H9 (cell line): ENCODE measurements around the gene ATPAF2. TPM values are rescaled to one million over a fixed set of nuclear protein-coding genes. Genes with fewer than 3 reads are reported as not detected.

Experiments
- DNase-seq: peaks from one replicate; pipeline ENCODE4 v3.0.0-alpha.2; 2017
- H2AFZ ChIP-seq: one replicate; pipeline ENCODE4 v1.6.1; 2013; ENCODE audit warnings: mild to moderate bottlenecking, low read length, control low read depth, moderate library complexity
- H2AK5ac ChIP-seq: 2 replicates; pipeline ENCODE4 v1.6.1; 2013; ENCODE audit warnings: low read length, control low read depth, mixed read lengths; ENCODE audit not compliant: insufficient read length
- H2BK120ac ChIP-seq: one replicate; pipeline ENCODE4 v1.6.1; 2013; ENCODE audit warnings: low read depth, mild to moderate bottlenecking, low read length, control low read depth, inconsistent platforms; ENCODE audit not compliant: poor library complexity, severe bottlenecking
- H2BK12ac ChIP-seq: 2 replicates; pipeline ENCODE4 v1.6.1; 2013; ENCODE audit warnings: low read length, control low read depth, mixed read lengths, low read depth; ENCODE audit not compliant: insufficient read length
- H2BK15ac ChIP-seq: 2 replicates; pipeline ENCODE4 v1.6.1; 2013; ENCODE audit warnings: low read depth, low read length, control low read depth
- H2BK20ac ChIP-seq: one replicate; pipeline ENCODE4 v1.6.1; 2013; ENCODE audit warnings: low read depth, mild to moderate bottlenecking, low read length, control low read depth, inconsistent platforms; ENCODE audit not compliant: poor library complexity, severe bottlenecking
- H2BK5ac ChIP-seq: 2 replicates; pipeline ENCODE4 v1.6.1; 2013; ENCODE audit warnings: low read length, control low read depth, mixed read lengths; ENCODE audit not compliant: insufficient read length
- H3K14ac ChIP-seq: 2 replicates; pipeline ENCODE4 v1.6.1; 2013; ENCODE audit warnings: low read length, control low read depth; ENCODE audit not compliant: insufficient read depth
- H3K18ac ChIP-seq: 2 replicates; pipeline ENCODE4 v1.6.1; 2013; ENCODE audit warnings: low read depth, mild to moderate bottlenecking, mixed read lengths, low read length, control low read depth; ENCODE audit not compliant: insufficient read length
- H3K23ac ChIP-seq: 2 replicates; pipeline ENCODE4 v1.6.1; 2013; ENCODE audit warnings: low read length, control low read depth, mixed read lengths, low read depth; ENCODE audit not compliant: insufficient read length
- H3K23me2 ChIP-seq: 2 replicates; pipeline ENCODE4 v1.6.1; 2013; ENCODE audit warnings: low read depth, mild to moderate bottlenecking, mixed read lengths, low read length, control low read depth; ENCODE audit not compliant: insufficient read length, poor library complexity, severe bottlenecking
- H3K27ac ChIP-seq: 2 replicates; pipeline ENCODE4 v1.5.1; 2013; ENCODE audit warnings: low read length, control low read depth, mixed read lengths, low read depth; ENCODE audit not compliant: insufficient read length
- H3K27me3 ChIP-seq: 2 replicates; pipeline ENCODE4 v1.6.1; 2013; ENCODE audit warnings: low read length, control low read depth, inconsistent platforms; ENCODE audit not compliant: insufficient read depth
- H3K4ac ChIP-seq: 2 replicates; pipeline ENCODE4 v1.6.1; 2013; ENCODE audit warnings: low read depth, mild to moderate bottlenecking, control low read depth, inconsistent platforms, low read length, moderate library complexity
- H3K4me1 ChIP-seq: 2 replicates; pipeline ENCODE4 v1.6.1; 2013; ENCODE audit warnings: low read length, control low read depth, inconsistent platforms; ENCODE audit not compliant: insufficient read depth
- H3K4me2 ChIP-seq: 2 replicates; pipeline ENCODE4 v1.6.1; 2013; ENCODE audit warnings: low read length, control low read depth, mixed read lengths; ENCODE audit not compliant: insufficient read length, insufficient read depth
- H3K56ac ChIP-seq: 2 replicates; pipeline ENCODE4 v1.6.1; 2013; ENCODE audit warnings: low read depth, mild to moderate bottlenecking, mixed read lengths, low read length, control low read depth; ENCODE audit not compliant: insufficient read length
- H3K79me1 ChIP-seq: 2 replicates; pipeline ENCODE4 v1.6.1; 2013; ENCODE audit warnings: low read depth, mild to moderate bottlenecking, moderate library complexity, low read length, control low read depth, inconsistent platforms; ENCODE audit not compliant: insufficient read depth, poor library complexity, severe bottlenecking
- H3K79me2 ChIP-seq: 2 replicates; pipeline ENCODE4 v1.6.1; 2013; ENCODE audit warnings: low read length, control low read depth, inconsistent platforms; ENCODE audit not compliant: insufficient read depth
- H3K9ac ChIP-seq: 2 replicates; pipeline ENCODE4 v1.6.1; 2013; ENCODE audit warnings: low read length, control low read depth, mixed read lengths; ENCODE audit not compliant: insufficient read length; ENCODE audit errors: extremely low read depth
- H3K9me3 ChIP-seq: one replicate; pipeline ENCODE4 v1.6.1; 2013; ENCODE audit warnings: low read depth, low read length, inconsistent platforms; ENCODE audit not compliant: control insufficient read depth
- H3T11ph ChIP-seq: one replicate; pipeline ENCODE4 v1.6.1; 2013; ENCODE audit warnings: mild to moderate bottlenecking, low read length, control low read depth, inconsistent platforms
- H4K20me1 ChIP-seq: one replicate; pipeline ENCODE4 v1.6.1; 2013; ENCODE audit not compliant: control insufficient read depth, insufficient read length, insufficient read depth
- H4K5ac ChIP-seq: 2 replicates; pipeline ENCODE4 v1.6.1; 2013; ENCODE audit warnings: low read depth, mild to moderate bottlenecking, mixed read lengths, low read length, control low read depth; ENCODE audit not compliant: insufficient read length
- H4K8ac ChIP-seq: replicated peaks from 2 replicates; pipeline ENCODE4 v1.6.1; 2013; ENCODE audit warnings: low read length, control low read depth, mixed read lengths, low read depth; ENCODE audit not compliant: insufficient read length
- H4K91ac ChIP-seq: 2 replicates; pipeline ENCODE4 v1.6.1; 2013; ENCODE audit warnings: low read depth, mild to moderate bottlenecking, moderate library complexity, mixed read lengths, low read length, control low read depth; ENCODE audit not compliant: insufficient read length
- H3K27ac Mint-ChIP-seq, 3 experiments: 2 replicates in 2 of 3; 3 replicates in 1 of 3; pipeline ENCODE4 v1.8.0; 2020 to 2021; ENCODE audit warnings: mixed read lengths in 3 of 3, mild to moderate bottlenecking in 1 of 3, moderate library complexity in 1 of 3
- H3K27me3 Mint-ChIP-seq: 2 replicates; pipeline ENCODE4 v1.8.0; 2021; ENCODE audit warnings: low read depth, mild to moderate bottlenecking, moderate library complexity, mixed read lengths
- H3K36me3 Mint-ChIP-seq, 3 experiments: 2 replicates in 2 of 3; 3 replicates in 1 of 3; pipeline ENCODE4 v1.8.0; 2020 to 2021; ENCODE audit warnings: low read depth in 3 of 3, mixed read lengths in 3 of 3; ENCODE audit not compliant: insufficient read depth in 1 of 3
- H3K4me1 Mint-ChIP-seq, 2 experiments: 2 replicates each; pipeline ENCODE4 v1.8.0; 2020; ENCODE audit warnings: mixed read lengths in 2 of 2
- H3K4me3 Mint-ChIP-seq, 2 experiments: 2 replicates in 1 of 2; 3 replicates in 1 of 2; pipeline ENCODE4 v1.8.0; 2020 to 2021; ENCODE audit warnings: mild to moderate bottlenecking in 2 of 2, mixed read lengths in 2 of 2, moderate library complexity in 1 of 2
- H3K9me3 Mint-ChIP-seq, 2 experiments: 2 replicates in 1 of 2; 3 replicates in 1 of 2; pipeline ENCODE4 v1.8.0; 2020; ENCODE audit warnings: mild to moderate bottlenecking in 2 of 2, mixed read lengths in 2 of 2, moderate library complexity in 1 of 2
- WGBS: extraction: QIAGEN DNeasy Blood & Tissue Kit; methylation state at CpG from one replicate; pipeline ENCODE4 v1.1.7; 2013; ENCODE audit warnings: missing lambda C conversion rate, low lambda C conversion rate, mixed read lengths; ENCODE audit not compliant: insufficient read length; ENCODE audit errors: extremely low coverage; 5-methylcytosine and 5-hydroxymethylcytosine counted together
- total RNA-seq: library from RNA; stranded (reverse); gene quantifications from 2 replicates; pipeline ENCODE4 v1.2.1, GENCODE V29; 2021
- TF ChIP-seq, protein P1 (sequence below): fragments of 200-600 bp; sonication (generic); conservative IDR thresholded peaks from 3 replicates; pipeline ENCODE4 v1.8.0; 2021; ENCODE audit warnings: antibody characterized with exemption, mild to moderate bottlenecking

Gene ATPAF2
- total RNA-seq, 1 experiment from 2014 or later: 21.4 TPM

DNA sequence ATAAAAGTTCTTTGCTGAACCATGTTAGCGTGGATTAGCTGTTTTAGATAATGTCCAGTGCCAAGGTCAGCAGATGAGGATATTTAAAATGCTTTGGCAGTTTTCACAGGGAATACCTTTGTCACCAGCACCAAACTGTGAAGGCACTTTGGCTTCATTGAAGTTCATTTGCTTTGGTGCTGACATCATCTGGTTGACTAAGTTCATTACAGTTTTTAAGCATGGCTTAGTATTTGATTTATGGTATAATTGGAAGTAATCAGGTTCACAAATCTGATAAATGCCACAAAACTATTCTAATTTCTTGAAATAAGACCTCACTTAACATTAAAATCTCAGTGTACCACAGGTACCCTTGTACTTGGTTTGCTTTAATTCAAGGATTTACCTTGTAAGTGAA lies 4.5 kb upstream of the ATPAF2 start:
- Histone ChIP-seq H4K5ac (no peak overlapping the region), H3K14ac (no peak overlapping the region), H3K4me1 (no peaks in the 10 kb centered on the region; the same call in 1 of the 2 replicates), H3K9me3 (no peaks in the 10 kb centered on the region), H3T11ph (no peak overlapping the region), H3K9ac (no peak overlapping the region), H3K27ac (no peak overlapping the region), H2BK120ac (no peak overlapping the region), H2AK5ac (no peak overlapping the region), H3K27me3 (no peaks in the 10 kb centered on the region), H2AFZ (no peak overlapping the region), H3K18ac (no peak overlapping the region), H3K56ac (no peak overlapping the region), H2BK5ac (no peak overlapping the region), H2BK20ac (no peak overlapping the region), H3K4me2 (no peak overlapping the region), H4K8ac (no peak overlapping the region), H3K79me1 (no peaks in the 10 kb centered on the region), H4K20me1 (no peaks in the 10 kb centered on the region), H3K79me2 (no peaks in the 10 kb centered on the region), H2BK15ac (no peak overlapping the region), H3K4ac (no peak overlapping the region), H3K23me2 (peaks cover 10% of the 10 kb centered on the region), H4K91ac (no peak overlapping the region), H3K23ac (no peak overlapping the region), H2BK12ac (no peak overlapping the region)
- Mint-ChIP-seq H3K36me3 (peaks cover 11 to 28% (median 16%) of the 10 kb centered on the region in 3 experiments), H3K9me3 (no peaks in the 10 kb centered on the region; a peak in 2 of 5 replicates), H3K4me1 (peaks cover 20 to 24% of the 10 kb centered on the region in 2 experiments), H3K27me3 (no peaks in the 10 kb centered on the region; the same call in 1 of the 2 replicates), H3K27ac (no peak overlapping the region), H3K4me3 (no peak overlapping the region)
- WGBS: no CpG with 5 or more reads among the region's 1 CpG
- TF ChIP-seq, protein P1, sequence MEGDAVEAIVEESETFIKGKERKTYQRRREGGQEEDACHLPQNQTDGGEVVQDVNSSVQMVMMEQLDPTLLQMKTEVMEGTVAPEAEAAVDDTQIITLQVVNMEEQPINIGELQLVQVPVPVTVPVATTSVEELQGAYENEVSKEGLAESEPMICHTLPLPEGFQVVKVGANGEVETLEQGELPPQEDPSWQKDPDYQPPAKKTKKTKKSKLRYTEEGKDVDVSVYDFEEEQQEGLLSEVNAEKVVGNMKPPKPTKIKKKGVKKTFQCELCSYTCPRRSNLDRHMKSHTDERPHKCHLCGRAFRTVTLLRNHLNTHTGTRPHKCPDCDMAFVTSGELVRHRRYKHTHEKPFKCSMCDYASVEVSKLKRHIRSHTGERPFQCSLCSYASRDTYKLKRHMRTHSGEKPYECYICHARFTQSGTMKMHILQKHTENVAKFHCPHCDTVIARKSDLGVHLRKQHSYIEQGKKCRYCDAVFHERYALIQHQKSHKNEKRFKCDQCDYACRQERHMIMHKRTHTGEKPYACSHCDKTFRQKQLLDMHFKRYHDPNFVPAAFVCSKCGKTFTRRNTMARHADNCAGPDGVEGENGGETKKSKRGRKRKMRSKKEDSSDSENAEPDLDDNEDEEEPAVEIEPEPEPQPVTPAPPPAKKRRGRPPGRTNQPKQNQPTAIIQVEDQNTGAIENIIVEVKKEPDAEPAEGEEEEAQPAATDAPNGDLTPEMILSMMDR: no peak; the same call in 2 of the 3 replicates
- no peak for DNase-seq
